ENCODE data around the gene ACTA1. TPM values are rescaled to one million over a fixed set of nuclear protein-coding genes. Genes with fewer than 3 reads are reported as not detected.
"Not testable (repeated sequence)": the region's sequence is repeated elsewhere in the genome, so short reads cannot be mapped to it uniquely, and the experiment has no call there.

Gene ACTA1
- total RNA-seq, 2 donors from 2014 or later: not detected

GRCh38 chr1:229411434-229412055, 22.3 kb downstream of the ACTA1 start:
- ATAC-seq (no peak), DNase-seq (no peak)
- Mint-ChIP-seq H3K27me3 (peaks cover 40% of the 10 kb centered on the region), H3K27ac (no peak overlapping the region), H3K4me3 (no peak overlapping the region), H3K4me1 (peaks cover 16% of the 10 kb centered on the region), H3K36me3 (ENCODE audit: low read depth) (peaks cover 7% of the 10 kb centered on the region)
- no peaks in the 10 kb centered on the region for H3K9me3 ChIP-seq (ENCODE audit: control insufficient read depth, low read length, poor library complexity, severe bottlenecking)

- Mint-ChIP-seq H3K36me3 (ENCODE audit: low read depth) (peaks cover 7% of the 10 kb centered on the region), H3K27me3 (peaks cover 46% of the 10 kb centered on the region), H3K27ac (no peak overlapping the region), H3K4me3 (no peak overlapping the region), H3K4me1 (peaks cover 16% of the 10 kb centered on the region)
- ATAC-seq: no peak
- DNase-seq: no peak
- no peaks in the 10 kb centered on the region for H3K9me3 ChIP-seq (ENCODE audit: control insufficient read depth, low read length, poor library complexity, severe bottlenecking)
Measured at GRCh38 chr1:229410692-229411433, 23.0 kb downstream of the ACTA1 start.

- ATAC-seq: no peak
- Mint-ChIP-seq H3K4me3 (no peak overlapping the region), H3K27me3 (peaks cover 51% of the 10 kb centered on the region), H3K36me3 (ENCODE audit: low read depth) (peaks cover 7% of the 10 kb centered on the region), H3K27ac (no peak overlapping the region), H3K4me1 (peaks cover 16% of the 10 kb centered on the region)
- no peaks in the 10 kb centered on the region for H3K9me3 ChIP-seq (ENCODE audit: control insufficient read depth, low read length, poor library complexity, severe bottlenecking)
- DNase-seq: no peak
Measured at GRCh38 chr1:229410370-229410691, 23.6 kb downstream of the ACTA1 start.

GRCh38 chr1:229409616-229410369, 24.1 kb downstream of the ACTA1 start:
- Mint-ChIP-seq H3K4me1 (peaks cover 16% of the 10 kb centered on the region), H3K27ac (no peak overlapping the region), H3K4me3 (no peak overlapping the region), H3K36me3 (ENCODE audit: low read depth) (peaks cover 9% of the 10 kb centered on the region), H3K27me3 (peaks cover 56% of the 10 kb centered on the region)
- H3K9me3 ChIP-seq (ENCODE audit: control insufficient read depth, low read length, poor library complexity, severe bottlenecking): no peaks in the 10 kb centered on the region
- ATAC-seq: no peak
- no peak for DNase-seq

- H3K27ac Mint-ChIP-seq: no peak overlapping the region
- DNase-seq (no peak), ATAC-seq (no peak)
- no peaks in the 10 kb centered on the region for H3K9me3 ChIP-seq (ENCODE audit: control insufficient read depth, low read length, poor library complexity, severe bottlenecking)
- H3K4me3 Mint-ChIP-seq: no peak overlapping the region
- peaks cover 11% of the 10 kb centered on the region for H3K4me1 Mint-ChIP-seq
- peaks cover 64% of the 10 kb centered on the region for H3K27me3 Mint-ChIP-seq
- H3K36me3 Mint-ChIP-seq (ENCODE audit: low read depth): peaks cover 10% of the 10 kb centered on the region
Measured at GRCh38 chr1:229408458-229409037, 25.3 kb downstream of the ACTA1 start.

- no peak overlapping the region for H3K27ac Mint-ChIP-seq
- peaks cover 6% of the 10 kb centered on the region for H3K36me3 Mint-ChIP-seq (ENCODE audit: low read depth)
- peak overlapping the region; percentile 88 for H3K4me3 Mint-ChIP-seq
- ATAC-seq: peak; percentile 21
- peaks cover 8% of the 10 kb centered on the region for H3K4me1 Mint-ChIP-seq
- H3K27me3 Mint-ChIP-seq: peaks cover 72% of the 10 kb centered on the region
- H3K9me3 ChIP-seq (ENCODE audit: control insufficient read depth, low read length, poor library complexity, severe bottlenecking): no peaks in the 10 kb centered on the region
- no peak for DNase-seq
Measured at GRCh38 chr1:229407206-229408026, 26.5 kb downstream of the ACTA1 start.

- no peak overlapping the region for H3K27ac Mint-ChIP-seq
- peaks cover 6% of the 10 kb centered on the region for H3K36me3 Mint-ChIP-seq (ENCODE audit: low read depth)
- H3K4me3 Mint-ChIP-seq: peak overlapping the region; percentile 88
- peaks cover 8% of the 10 kb centered on the region for H3K4me1 Mint-ChIP-seq
- peaks cover 78% of the 10 kb centered on the region for H3K27me3 Mint-ChIP-seq
- no peaks in the 10 kb centered on the region for H3K9me3 ChIP-seq (ENCODE audit: control insufficient read depth, low read length, poor library complexity, severe bottlenecking)
- no peak for DNase-seq
- no peak for ATAC-seq
Measured at GRCh38 chr1:229406798-229407197, 27.1 kb downstream of the ACTA1 start.

- peaks cover 73% of the 10 kb centered on the region for H3K27me3 Mint-ChIP-seq
- peaks cover 2% of the 10 kb centered on the region for H3K4me1 Mint-ChIP-seq
- peaks cover 6% of the 10 kb centered on the region for H3K36me3 Mint-ChIP-seq (ENCODE audit: low read depth)
- ATAC-seq: no peak
- no peak for DNase-seq
- H3K9me3 ChIP-seq (ENCODE audit: control insufficient read depth, low read length, poor library complexity, severe bottlenecking): no peaks in the 10 kb centered on the region
- no peak overlapping the region for H3K27ac Mint-ChIP-seq
- H3K4me3 Mint-ChIP-seq: no peak overlapping the region
Measured at GRCh38 chr1:229403573-229403972, 30.3 kb downstream of the ACTA1 start.

- no peak for ATAC-seq
- H3K9me3 ChIP-seq (ENCODE audit: control insufficient read depth, low read length, poor library complexity, severe bottlenecking): no peaks in the 10 kb centered on the region
- H3K27me3 Mint-ChIP-seq: peaks cover 70% of the 10 kb centered on the region
- H3K4me1 Mint-ChIP-seq: peaks cover 2% of the 10 kb centered on the region
- H3K4me3 Mint-ChIP-seq: no peak overlapping the region
- peaks cover 6% of the 10 kb centered on the region for H3K36me3 Mint-ChIP-seq (ENCODE audit: low read depth)
- H3K27ac Mint-ChIP-seq: no peak overlapping the region
- DNase-seq: no peak
Measured at GRCh38 chr1:229402993-229403392, 30.9 kb downstream of the ACTA1 start.

- not testable (repeated sequence) for ATAC-seq; H3K9me3 ChIP-seq (ENCODE audit: control insufficient read depth, low read length, poor library complexity, severe bottlenecking); DNase-seq; H3K27ac Mint-ChIP-seq; H3K4me1 Mint-ChIP-seq; H3K36me3 Mint-ChIP-seq (ENCODE audit: low read depth); H3K4me3 Mint-ChIP-seq
- H3K27me3 Mint-ChIP-seq: peaks cover 66% of the 10 kb centered on the region
Measured at GRCh38 chr1:229402329-229402728, 31.6 kb downstream of the ACTA1 start.

- no peaks in the 10 kb centered on the region for H3K9me3 ChIP-seq (ENCODE audit: control insufficient read depth, low read length, poor library complexity, severe bottlenecking)
- H3K36me3 Mint-ChIP-seq (ENCODE audit: low read depth): peaks cover 3% of the 10 kb centered on the region
- H3K27me3 Mint-ChIP-seq: peaks cover 57% of the 10 kb centered on the region
- DNase-seq (no peak), ATAC-seq (no peak)
- no peak overlapping the region for H3K4me3 Mint-ChIP-seq
- H3K4me1 Mint-ChIP-seq: peaks cover 2% of the 10 kb centered on the region
- no peak overlapping the region for H3K27ac Mint-ChIP-seq
Measured at GRCh38 chr1:229397762-229398161, 36.1 kb downstream of the ACTA1 start.

- no peak overlapping the region for H3K27ac Mint-ChIP-seq
- peaks cover 2% of the 10 kb centered on the region for H3K4me1 Mint-ChIP-seq
- ATAC-seq (no peak), DNase-seq (no peak)
- H3K4me3 Mint-ChIP-seq: peak overlapping the region; percentile 7
- H3K9me3 ChIP-seq (ENCODE audit: control insufficient read depth, low read length, poor library complexity, severe bottlenecking): no peaks in the 10 kb centered on the region
- H3K27me3 Mint-ChIP-seq: peaks cover 61% of the 10 kb centered on the region
- H3K36me3 Mint-ChIP-seq (ENCODE audit: low read depth): peaks cover 3% of the 10 kb centered on the region
Measured at GRCh38 chr1:229396585-229397206, 37.2 kb downstream of the ACTA1 start.

Data from T-helper 17 cell (primary cell).